Hematopoietic multipotent progenitor cell treated with erythropoietin and hydrocortisone succinate and interleukin-3 and kit ligand, for 15 days (in vitro differentiated cells): ENCODE measurements around the gene TMEM125.

Experiments used
- DNase-seq: peaks from one replicate; pipeline ENCODE4 v3.0.0-alpha.2; 2015; ENCODE audit warnings: low spot score

The TMEM125 gene

GRCh38 chr1:43274125-43274803 is 4.5 kb downstream of the TMEM125 start:
- no peak for DNase-seq

- no peak for DNase-seq
Measured at GRCh38 chr1:43274804-43275180, 5.0 kb downstream of the TMEM125 start.

DNA sequence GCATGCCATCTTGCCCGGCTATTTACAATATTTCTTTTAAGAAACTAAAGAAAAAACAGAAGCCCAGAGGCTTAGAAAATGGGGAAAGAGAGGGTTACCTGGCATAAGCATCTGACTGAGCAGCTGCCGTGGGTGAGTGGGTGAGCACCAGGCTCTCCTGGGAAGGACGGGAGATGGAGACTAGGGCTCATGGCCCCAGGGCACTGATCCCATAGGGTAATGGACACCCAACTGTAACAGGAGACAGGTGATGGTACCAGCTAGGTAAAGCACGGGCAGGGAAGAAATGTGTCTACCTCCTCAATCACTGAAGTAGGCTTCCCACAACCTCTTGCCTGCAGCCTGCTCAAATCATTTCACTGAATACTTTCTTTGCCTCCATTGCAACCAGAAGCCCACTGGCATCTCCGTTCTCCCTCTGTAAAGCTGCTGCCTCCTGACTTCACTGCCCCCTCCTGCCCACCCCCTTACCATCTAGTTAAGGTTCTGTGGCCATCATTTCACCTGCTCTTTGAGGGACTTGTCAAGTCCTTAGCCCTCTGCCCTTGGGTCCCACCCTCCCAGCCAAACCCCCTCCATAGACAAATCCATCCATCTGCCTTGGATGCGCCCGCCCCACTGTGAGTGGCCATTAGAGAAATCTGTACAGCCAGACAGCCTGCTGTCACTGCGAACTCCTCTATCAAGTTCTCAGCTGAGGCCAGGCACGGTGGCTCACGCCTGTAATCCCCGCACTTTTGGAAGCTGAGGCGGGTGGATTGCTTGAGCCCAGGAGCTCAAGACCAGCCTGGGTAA is 6.2 kb downstream of the TMEM125 start:
- DNase-seq: no peak

GRCh38 chr1:43276673-43277072 is 6.9 kb downstream of the TMEM125 start:
- DNase-seq: no peak

DNA sequence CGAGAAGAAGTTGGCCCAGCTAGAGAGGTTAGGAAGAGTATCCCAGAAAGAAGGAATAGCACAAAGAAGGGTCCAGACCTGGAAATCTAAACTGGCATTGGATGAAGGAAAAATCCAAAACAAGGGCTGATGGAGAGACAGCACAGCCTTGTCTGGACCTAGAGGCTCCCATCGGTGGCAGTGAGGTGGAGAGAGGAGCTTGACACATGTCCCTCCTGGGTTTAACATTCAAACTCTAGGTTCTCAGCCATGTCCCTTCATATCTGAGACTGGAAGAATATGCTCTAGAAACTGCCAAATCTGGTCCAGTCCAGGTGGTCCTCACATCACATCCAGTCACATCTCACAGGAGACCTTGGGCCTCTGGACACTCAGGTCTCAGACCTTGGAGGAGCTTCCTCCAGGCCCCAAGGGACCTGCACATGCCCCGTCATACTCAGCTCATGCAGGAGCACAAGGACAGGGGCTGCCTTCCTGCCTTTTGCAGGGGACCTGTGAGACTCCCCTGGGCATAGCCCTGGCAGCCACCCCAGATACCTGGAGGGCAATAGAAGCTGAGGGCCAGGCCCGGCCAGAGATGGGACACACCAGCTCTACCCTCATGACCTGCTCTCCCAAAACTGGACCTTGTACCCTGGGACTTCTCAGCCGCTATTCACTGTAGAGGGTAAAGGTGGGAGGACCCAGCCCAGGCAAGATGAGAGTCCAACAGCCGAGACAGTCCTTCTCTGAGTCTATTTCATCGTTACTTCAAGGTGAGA is 7.5 kb downstream of the TMEM125 start:
- DNase-seq: no peak

- DNase-seq: no peak
Measured at GRCh38 chr1:43279161-43279560, 9.4 kb downstream of the TMEM125 start.

DNA sequence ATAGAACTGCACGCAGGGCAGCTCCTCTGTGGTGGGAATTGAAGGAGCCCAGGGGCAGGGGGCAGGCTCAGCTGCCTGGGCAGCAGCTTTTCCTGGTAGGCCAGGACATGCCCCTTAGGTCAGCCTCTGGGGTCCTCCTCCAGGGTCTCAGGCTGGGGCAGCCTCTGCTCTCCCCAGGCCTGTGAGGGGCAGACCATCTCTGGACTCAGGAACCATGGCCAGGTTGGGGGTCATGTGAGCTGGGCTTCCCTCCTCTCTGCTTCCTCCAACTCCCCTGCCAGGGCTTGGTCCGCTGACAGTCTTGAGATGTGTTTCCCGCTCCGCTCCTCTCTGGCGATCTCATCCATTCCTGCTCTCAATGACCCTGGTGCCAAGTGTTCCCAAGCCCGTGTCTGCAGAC is 9.9 kb downstream of the TMEM125 start:
- DNase-seq: no peak

DNA sequence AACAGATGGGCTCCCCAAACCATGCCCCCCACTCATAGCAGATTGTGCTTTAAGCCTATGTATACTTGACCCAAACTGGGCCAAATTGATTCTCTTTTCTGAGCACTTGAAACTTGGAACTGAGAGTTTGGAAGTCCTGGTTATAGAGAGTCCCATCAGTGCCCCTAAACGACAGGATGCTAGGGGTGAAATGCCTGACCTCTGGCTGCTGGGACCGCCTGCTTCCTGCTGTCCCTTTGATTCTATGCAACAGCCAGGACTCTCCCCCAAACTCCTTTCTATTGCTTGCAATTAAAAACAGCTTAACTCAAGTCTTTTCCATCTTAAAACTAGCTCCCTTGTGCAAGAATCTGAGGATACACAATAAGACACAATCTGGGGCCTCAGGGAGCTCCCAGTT is 10.9 kb downstream of the TMEM125 start:
- no peak for DNase-seq

DNA sequence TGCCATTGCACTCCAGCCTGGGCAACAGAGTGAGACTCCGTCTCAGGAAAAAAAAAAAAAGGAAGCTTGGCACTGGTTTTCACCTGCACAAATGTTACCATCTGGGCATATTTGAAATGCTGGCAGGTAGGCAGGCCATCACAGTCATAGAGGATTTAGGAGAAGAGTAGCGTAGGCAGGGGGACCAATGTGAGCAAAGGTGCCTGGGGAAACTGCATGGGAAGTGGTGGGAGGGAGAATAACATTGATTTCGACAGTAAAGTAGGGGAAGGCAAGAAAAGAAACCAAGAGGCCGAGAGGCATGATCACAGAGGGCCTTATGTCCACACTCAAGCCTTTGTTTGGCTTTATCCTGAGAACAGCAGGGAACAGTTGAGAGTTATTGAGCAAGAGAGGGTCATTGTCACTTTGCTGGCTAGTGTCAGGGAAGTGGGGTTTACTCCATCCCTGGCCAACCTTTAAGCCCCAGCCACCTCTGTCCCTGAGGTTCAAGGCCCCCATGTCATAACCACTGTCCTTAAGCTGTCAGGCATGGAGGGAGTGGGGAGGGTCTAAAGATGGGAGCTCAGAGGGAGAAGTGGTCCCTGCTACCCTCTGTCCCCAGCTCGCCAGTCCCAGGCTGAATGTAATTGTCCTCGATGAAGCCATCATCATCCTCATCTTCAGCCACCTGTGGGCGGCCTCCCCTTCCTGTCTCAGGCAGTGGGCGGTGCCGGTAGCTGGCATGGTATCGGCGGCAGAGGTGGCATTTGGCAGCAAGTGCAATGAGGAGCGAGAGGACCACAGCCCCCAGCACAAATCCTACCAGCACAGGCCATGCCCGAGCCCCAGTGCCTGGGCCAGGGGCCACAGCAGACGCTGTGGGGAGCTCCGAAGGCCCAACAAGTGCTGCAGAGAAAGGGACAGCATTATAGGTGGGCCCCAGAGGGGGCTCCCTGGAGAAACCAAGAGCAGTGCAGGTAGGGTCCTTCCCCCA is 12.7 kb downstream of the TMEM125 start:
- DNase-seq: no peak

GRCh38 chr1:43284065-43284464 is 14.3 kb downstream of the TMEM125 start:
- no peak for DNase-seq

DNA sequence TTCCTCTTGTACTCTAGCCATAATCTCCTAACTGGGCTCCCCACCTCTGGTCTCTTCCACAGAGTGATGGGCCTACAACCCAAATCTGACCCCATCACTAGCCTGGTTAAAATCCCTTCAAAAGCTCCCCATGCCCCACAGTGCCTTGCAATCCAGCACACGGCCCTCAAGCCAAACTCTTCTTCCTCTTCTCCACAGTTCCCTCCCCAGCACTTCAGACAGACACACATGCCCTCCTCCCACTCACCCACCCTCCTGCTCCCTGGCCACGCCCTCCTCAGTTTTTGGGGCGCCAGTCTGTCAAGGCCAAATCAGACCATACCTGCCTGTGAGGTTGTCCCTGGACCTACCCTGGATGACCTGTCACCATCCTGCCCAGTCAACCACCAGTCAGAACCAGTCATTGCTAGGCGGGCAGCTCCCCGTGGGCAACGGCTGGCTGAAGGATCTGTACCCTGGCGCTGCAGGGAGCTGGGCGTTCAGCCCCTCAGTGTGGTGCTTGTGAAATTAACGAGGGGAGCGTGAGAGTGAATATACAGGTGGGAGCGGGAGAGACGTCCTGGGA is 14.8 kb downstream of the TMEM125 start:
- DNase-seq: no peak

DNA sequence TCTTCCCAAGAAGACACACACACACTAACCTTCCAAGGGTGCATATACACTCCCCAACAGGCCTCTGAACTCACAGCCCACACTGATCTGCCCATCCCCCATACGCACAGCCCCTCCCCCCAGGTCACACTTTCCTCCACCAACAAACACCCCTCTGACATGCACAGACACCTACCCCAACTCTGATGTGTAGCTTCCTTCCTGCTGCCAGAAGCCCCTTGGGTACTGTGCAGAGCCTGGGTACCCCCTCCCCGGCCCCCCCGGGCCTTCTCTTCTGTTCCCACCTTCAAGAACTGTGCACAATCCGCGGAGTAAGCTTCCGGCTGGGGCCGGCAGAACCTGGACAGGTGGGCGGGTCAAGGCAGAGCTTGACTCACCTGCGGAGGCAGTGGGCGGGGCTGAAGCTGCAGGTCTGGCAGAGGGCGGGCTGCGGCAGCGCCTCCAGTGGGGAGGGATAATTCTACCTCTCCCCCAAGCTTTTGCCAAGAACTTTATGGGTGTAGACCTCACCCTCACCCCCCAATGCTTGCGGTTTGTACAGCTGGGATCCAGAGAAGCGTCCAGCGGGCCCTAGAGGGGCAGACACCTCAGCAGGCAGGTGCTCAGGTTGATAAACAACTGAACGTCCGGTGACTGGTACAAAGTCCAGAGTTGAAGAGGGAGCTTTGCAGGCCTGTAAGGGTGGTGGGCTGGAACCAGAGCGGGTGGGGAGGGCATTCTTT is 15.6 kb downstream of the TMEM125 start, which contains the start of gene C1orf210:
Gene C1orf210, minus strand, starts transcription at position 313 of the 722 bp plus-strand sequence. CDS start 2,311 bp downstream, outside the sequence.
- DNase-seq: no peak

DNA sequence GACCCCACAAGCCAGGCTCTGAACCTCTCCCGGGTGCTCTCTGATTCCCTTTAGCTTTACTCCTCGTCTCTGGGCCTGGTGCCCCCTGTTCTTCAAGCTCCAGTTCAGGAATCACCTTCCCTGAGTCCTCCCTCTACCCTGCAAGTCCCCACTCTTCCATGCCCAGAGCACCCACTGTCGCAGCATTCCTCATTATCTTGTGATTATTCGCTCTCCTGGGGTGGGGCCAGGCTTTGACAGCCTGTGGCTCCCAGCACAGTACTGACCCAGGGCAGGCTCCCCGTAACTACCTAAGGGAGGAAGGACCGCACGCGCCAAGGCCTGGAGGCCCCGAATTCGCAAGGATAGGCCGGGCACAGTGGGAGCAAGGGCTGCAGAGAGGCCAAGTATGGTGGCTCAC is 16.3 kb downstream of the TMEM125 start:
- no peak for DNase-seq

DNA sequence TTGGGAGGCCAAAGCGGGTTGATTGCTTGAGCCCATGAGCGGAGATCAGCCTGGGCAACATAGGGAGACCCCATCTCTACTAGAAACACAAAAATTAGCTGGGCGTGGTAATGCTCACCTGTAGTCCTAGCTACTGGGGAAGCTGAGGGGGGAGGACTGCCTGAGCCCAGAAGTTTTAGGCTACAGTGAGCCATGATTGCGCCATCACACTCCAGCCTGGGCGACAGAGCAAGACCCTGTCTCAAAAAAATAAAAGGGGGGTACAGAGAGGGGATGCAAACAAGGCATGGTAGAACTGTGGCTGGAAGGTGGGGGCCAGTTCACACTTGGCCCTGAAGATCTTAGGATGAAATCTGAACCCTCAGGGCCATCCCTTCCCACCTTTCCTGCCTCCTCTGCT is 16.8 kb downstream of the TMEM125 start:
- no peak for DNase-seq

GRCh38 chr1:43288058-43288784 is 18.4 kb downstream of the TMEM125 start:
- no peak for DNase-seq

DNA sequence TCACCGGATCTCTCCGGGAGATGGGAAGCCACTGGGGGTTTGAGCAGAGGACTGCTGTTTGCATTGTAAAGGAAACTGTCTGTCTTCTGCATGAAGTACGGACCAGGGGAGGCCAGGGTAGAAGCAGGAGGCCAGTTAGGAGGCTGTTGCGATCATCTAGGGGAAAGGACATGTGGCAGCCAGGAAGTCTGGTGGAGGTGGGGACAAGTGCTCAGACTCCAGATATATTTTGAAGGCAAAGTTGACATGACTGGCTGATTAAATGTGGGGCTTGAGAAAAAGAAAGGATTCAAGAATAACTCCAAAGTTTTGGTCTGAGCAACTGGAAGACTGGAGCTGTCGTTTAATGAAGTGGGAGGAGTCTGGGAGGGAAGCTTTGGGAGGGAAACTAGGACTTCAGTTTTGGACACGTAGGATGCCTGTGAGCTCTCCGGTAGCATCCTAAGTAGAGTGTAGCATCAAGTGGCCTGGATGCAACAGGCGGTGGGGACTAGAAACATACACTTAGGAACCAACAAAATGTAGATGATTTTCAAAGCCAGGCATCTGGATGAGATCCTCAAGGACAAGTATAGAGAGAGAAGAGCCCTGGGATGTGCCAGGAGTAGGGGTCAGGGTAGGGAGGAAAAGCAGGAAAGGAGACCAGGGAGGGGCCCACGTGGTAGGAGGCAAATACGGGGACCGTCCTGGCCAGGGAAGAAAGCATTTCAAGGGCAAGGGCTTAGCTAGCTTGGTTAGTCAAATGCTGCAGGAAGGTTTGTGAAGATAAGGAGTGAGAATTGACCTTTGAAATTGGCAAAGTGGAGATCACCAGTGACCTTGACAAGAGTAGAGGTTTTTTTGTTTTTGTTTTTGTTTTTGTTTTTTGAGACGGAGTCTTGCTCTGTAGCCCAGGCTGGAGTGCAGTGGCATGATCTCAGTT is 19.3 kb downstream of the TMEM125 start:
- DNase-seq: no peak

- DNase-seq: no peak
Measured at GRCh38 chr1:43292216-43292615, 22.4 kb downstream of the TMEM125 start.

GRCh38 chr1:43292679-43293078 is 22.9 kb downstream of the TMEM125 start:
- no peak for DNase-seq

DNA sequence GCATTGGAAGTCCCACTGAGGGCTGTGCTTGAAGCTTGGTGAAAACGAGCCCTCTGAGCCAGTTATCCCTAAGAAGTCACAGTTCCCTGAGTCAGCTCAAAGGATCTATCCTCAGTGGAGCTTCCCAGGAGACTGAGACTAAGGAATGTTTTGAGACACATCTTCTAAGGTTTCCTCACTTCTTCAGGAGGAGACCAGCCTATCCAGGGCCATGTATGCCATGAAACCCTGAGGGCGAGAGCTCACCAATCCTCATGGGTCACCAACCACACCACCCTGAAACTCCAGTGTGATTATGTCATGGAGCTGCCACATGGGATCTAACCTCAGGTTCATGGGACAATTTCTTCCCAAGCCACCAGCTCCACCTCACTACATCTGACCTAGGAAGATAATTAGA is 23.4 kb downstream of the TMEM125 start:
- DNase-seq: no peak
